Body of pancreas (tissue), 4 donors: Measurements from ENCODE around the gene SHH. TPM values are rescaled to one million over a fixed set of nuclear protein-coding genes. Genes with fewer than 3 reads are reported as not detected.
A peak's percentile ranks its signal among the peaks of the same experiment; 100 is the strongest.

Experiments
- ATAC-seq: fragments of 150-250 bp; one replicate; pipeline ENCODE4 v1.9.1; 2016
- DNase-seq, 4 donors: peaks; one replicate each; pipeline ENCODE4 v3.0.0-alpha.2; 2019
- H3K27ac ChIP-seq, 4 donors: fragments of 200-600 bp; sonication (generic); 1 replicate in 3 of 4; 2 replicates in 1 of 4; pipeline versions ENCODE4 v1.5.1 to v1.6.1; 2016 to 2019; ENCODE audit warnings: mild to moderate bottlenecking in 1 of 4, mixed read lengths in 1 of 4, moderate library complexity in 1 of 4
- H3K27me3 ChIP-seq, 2 donors: fragments of 200-600 bp; sonication (generic); one replicate each; pipeline ENCODE4 v1.6.0; 2016; ENCODE audit warnings: mild to moderate bottlenecking in 1 of 2
- H3K36me3 ChIP-seq, 2 donors: fragments of 200-600 bp; sonication (generic); replicated peaks in 1 of 2; 2 replicates each; pipeline ENCODE4 v1.5.1; 2016; ENCODE audit warnings: low read depth in 2 of 2; ENCODE audit not compliant: insufficient read depth in 1 of 2
- H3K4me1 ChIP-seq: fragments of 200-600 bp; sonication (generic); one replicate; pipeline ENCODE4 v1.6.0; 2016
- H3K4me3 ChIP-seq, 2 donors: fragments of 200-600 bp; sonication (generic); 1 replicate in 1 of 2; 2 replicates in 1 of 2; pipeline ENCODE4 v1.5.1; 2016 to 2019
- H3K9me3 ChIP-seq, 3 donors: fragments of 200-600 bp; sonication (generic); 1 replicate in 2 of 3; 2 replicates in 1 of 3; pipeline ENCODE4 v1.5.1; 2016
- POLR2A ChIP-seq, 3 donors: fragments of 450-650 bp; IDR thresholded peaks; one replicate each; pipeline ENCODE4 v1.6.1; 2016; ENCODE audit warnings: antibody characterized with exemption in 3 of 3, mild to moderate bottlenecking in 2 of 3
- WGBS, 2 donors: methylation state at CpG; one replicate each; pipeline ENCODE4 v1.1.5; 2017; 5-methylcytosine and 5-hydroxymethylcytosine counted together
- intact Hi-C: fragments of 100-400 bp; cut with DNase I; formaldehyde crosslinking; loops from one replicate; pipeline ENCODE4 v1.15.1; 2023
- total RNA-seq, 2 donors: library from RNA; depleted of rRNA; stranded (reverse); fragments of >200 nt; gene quantifications; one replicate each; pipeline ENCODE4 v1.1.0, GENCODE V29; 2016
- TF ChIP-seq, protein P1 (sequence below), 7 experiments: fragments of 450-650 bp in 4 of 7; fragments of 200-600 bp in 3 of 7; sonication (generic) in 3 of 7; IDR thresholded peaks; one replicate each; pipeline ENCODE4 v1.5.1; 2016 to 2019; ENCODE audit warnings: antibody characterized with exemption in 7 of 7

Gene SHH
- total RNA-seq, 2 donors from 2014 or later, result 0.33 to 0.78 TPM

DNA sequence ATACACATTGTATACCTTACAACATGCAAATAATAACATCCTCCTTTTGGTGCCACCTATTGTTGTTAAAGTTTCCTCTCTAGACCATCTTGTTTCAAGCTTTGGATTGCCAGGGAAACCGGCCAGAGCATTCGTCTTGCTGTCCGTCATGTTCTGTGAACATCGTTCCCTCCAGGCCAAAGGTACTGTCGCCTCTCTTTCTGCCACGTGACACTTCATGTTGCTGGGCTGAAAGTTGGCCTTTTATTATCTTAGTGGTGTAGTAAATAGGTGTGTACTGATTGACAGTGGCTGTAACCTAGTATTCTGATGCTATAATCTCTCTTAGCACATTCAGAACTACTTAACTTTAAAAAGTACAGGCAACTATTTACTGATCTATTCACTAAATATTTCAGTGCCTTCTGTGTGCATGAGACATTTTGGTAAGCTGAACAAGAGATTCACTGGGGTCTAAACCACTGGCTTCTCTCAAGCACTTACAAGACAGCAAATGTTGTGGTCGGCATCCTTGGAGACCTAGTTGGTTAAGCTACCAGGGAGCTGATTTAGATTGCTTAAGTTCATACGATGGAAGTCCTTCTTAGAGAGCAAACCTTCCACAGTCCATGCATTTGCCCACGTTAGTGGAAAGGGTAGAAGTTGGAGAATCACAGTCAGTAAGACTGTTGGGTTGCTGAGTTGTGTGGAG lies 52.4 kb downstream of the SHH start:
- peaks cover 7% of the 10 kb centered on the region for H3K4me1 ChIP-seq
- peaks cover 0 to 4% of the 10 kb centered on the region in 2 donors for H3K36me3 ChIP-seq
- H3K9me3 ChIP-seq, result no peaks in the 10 kb centered on the region
- DNase-seq, result no peak
- whole genome bisulfite sequencing, 2 donors, result 79 to 81% methylated on average over 9 of the region's 9 CpGs
- H3K4me3 ChIP-seq, result no peak overlapping the region
- no peaks in the 10 kb centered on the region for H3K27me3 ChIP-seq
- intact Hi-C loops, result loop anchor here (10.0 kb wide), 2 partner anchors 375 to 835 kb away; no protein-coding TSS in a partner anchor
- no peak for ATAC-seq
- no peak for TF ChIP-seq POLR2A (IDR thresholded peaks at IDR 0.05)
- TF ChIP-seq, protein P1, sequence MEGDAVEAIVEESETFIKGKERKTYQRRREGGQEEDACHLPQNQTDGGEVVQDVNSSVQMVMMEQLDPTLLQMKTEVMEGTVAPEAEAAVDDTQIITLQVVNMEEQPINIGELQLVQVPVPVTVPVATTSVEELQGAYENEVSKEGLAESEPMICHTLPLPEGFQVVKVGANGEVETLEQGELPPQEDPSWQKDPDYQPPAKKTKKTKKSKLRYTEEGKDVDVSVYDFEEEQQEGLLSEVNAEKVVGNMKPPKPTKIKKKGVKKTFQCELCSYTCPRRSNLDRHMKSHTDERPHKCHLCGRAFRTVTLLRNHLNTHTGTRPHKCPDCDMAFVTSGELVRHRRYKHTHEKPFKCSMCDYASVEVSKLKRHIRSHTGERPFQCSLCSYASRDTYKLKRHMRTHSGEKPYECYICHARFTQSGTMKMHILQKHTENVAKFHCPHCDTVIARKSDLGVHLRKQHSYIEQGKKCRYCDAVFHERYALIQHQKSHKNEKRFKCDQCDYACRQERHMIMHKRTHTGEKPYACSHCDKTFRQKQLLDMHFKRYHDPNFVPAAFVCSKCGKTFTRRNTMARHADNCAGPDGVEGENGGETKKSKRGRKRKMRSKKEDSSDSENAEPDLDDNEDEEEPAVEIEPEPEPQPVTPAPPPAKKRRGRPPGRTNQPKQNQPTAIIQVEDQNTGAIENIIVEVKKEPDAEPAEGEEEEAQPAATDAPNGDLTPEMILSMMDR (IDR thresholded peaks at IDR 0.05), result no peak
- no peak overlapping the region for H3K27ac ChIP-seq

DNA sequence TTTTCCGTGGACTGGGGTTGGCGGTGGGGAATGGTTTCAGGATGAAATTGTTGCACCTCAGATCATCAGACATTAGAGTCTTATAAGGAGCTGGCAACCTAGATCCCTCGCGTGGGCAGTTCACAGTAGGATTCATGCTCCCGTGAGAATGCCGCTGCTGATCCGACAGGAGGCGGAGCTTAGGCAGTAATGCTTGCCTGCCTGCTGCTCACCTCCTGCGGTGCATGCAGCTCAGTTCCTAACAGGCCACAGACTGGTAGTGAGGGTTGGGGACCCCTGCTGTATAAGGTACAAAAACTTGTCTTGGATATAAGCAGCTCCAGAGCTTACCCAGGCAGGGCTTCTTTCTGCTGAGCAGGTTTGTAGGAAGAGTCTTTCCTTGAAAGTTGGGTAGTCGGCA lies 53.9 kb downstream of the SHH start:
- Histone ChIP-seq H3K4me3 (no peak overlapping the region), H3K9me3 (no peaks in the 10 kb centered on the region), H3K27ac (no peak overlapping the region), H3K36me3 (peaks cover 0 to 2% of the 10 kb centered on the region in 2 donors), H3K27me3 (no peaks in the 10 kb centered on the region), H3K4me1 (peaks cover 22% of the 10 kb centered on the region)
- DNase-seq (no peak), ATAC-seq (no peak)
- 82 to 95% methylated on average over 8 to 10 of the region's 10 CpGs for WGBS, 2 donors
- TF ChIP-seq POLR2A (IDR thresholded peaks at IDR 0.05), result no peak
- TF ChIP-seq, protein P1 (IDR thresholded peaks at IDR 0.05), result no peak
- intact Hi-C loops, result no loop called here

DNA sequence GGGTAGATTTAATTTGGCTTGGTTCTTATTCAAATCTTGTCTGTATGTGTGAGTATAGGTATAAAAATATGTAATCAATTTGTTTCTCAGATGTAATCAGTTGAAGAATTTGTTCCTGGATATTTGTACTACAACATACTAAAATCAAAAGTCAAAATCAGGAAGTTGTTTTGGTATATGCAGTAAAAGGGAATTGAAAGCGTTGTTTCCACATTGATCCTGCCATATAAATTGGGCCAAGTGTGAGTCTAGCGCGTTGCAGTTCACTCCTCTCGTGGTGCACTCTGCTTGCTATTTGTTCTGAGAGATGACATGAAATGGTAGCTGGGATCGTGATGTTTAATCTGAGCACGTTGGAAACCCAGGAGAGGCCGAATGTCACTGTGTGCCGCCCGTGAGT lies 55.9 kb downstream of the SHH start:
- Histone ChIP-seq H3K4me1 (peaks cover 35% of the 10 kb centered on the region), H3K27ac (no peak overlapping the region), H3K9me3 (no peaks in the 10 kb centered on the region), H3K27me3 (no peaks in the 10 kb centered on the region), H3K4me3 (no peak overlapping the region), H3K36me3 (peaks cover 0 to 2% of the 10 kb centered on the region in 2 donors)
- 87 to 94% methylated on average over 9 of the region's 9 CpGs for WGBS, 2 donors
- no peak for TF ChIP-seq POLR2A (IDR thresholded peaks at IDR 0.05)
- TF ChIP-seq, protein P1 (IDR thresholded peaks at IDR 0.05), result no peak
- ATAC-seq (no peak), DNase-seq (no peak)
- intact Hi-C loops, result no loop called here

DNA sequence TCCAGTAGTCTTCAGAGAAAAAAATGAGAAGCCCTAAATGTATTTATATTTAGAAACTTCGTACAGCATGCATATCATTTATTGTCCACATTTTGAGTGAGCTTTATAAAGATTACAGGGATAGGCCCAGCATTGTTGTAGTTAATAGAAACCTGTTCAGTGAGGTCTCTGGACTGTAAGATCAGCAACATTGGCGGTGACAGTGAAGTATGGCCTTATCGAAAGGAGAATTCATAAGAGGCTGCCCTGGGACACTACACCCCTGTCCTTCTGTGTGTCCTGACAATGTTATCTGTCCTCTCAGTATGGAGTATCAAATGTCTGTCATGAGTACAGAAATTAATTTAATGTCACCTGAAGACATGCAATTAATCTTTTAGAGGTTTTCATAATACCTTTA lies 57.2 kb downstream of the SHH start:
- Histone ChIP-seq H3K9me3 (no peaks in the 10 kb centered on the region), H3K4me3 (no peak overlapping the region), H3K27me3 (no peaks in the 10 kb centered on the region), H3K36me3 (peaks cover 0 to 2% of the 10 kb centered on the region in 2 donors), H3K4me1 (peaks cover 45% of the 10 kb centered on the region), H3K27ac (no peak overlapping the region)
- WGBS, 2 donors, result 28 to 34% methylated on average over 3 of the region's 3 CpGs
- ATAC-seq (peak; percentile 59), DNase-seq (no peak)
- TF ChIP-seq, protein P1 (IDR thresholded peaks at IDR 0.05), result no peak
- TF ChIP-seq POLR2A (IDR thresholded peaks at IDR 0.05), result no peak
- intact Hi-C loops, result no loop called here

DNA sequence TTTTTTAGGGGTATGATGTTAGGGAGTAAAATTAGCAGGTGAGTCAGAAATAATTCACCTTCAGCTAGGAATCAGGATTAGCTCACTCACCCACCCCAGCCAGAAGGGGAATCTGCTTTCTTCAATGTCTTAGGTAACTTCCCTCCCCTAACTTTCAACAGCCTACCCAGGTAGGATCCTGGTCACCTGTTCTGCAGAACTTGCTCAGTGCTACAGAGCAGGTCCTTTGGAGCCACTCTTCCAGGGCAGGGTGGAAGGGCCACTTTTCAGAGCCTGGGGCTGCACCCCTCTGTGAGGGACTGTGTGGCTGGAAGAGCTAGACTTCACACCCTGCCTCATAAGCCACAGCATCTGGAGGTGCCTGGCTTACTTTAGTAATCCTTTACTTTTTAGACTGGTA lies 58.1 kb downstream of the SHH start:
- no peak overlapping the region for H3K4me3 ChIP-seq
- no peak for TF ChIP-seq POLR2A (IDR thresholded peaks at IDR 0.05)
- TF ChIP-seq, protein P1 (IDR thresholded peaks at IDR 0.05), result no peak
- no peak for DNase-seq
- no peak for ATAC-seq
- H3K27ac ChIP-seq, result no peak overlapping the region
- no peaks in the 10 kb centered on the region for H3K27me3 ChIP-seq
- no peaks in the 10 kb centered on the region for H3K9me3 ChIP-seq
- H3K36me3 ChIP-seq, result no peaks in the 10 kb centered on the region
- peaks cover 45% of the 10 kb centered on the region for H3K4me1 ChIP-seq
- intact Hi-C loops, result no loop called here
